ENCODE results near the gene CD209.

CD209 gene

GRCh38 chr19:7691497-7691896, 55.8 kb downstream of the CD209 start:
- no peaks in the 10 kb centered on the region for H3K9me3 ChIP-seq (ENCODE audit: control insufficient read depth in 5 of 5, low read length in 5 of 5)
- no peak overlapping the region for H3K4me3 ChIP-seq (ENCODE audit: low read depth in 1 of 5, low read length in 5 of 5)
- no peak overlapping the region for H3K9ac ChIP-seq (ENCODE audit: low read length in 5 of 5)
- no peaks in the 10 kb centered on the region for H3K36me3 ChIP-seq (ENCODE audit: control insufficient read depth in 5 of 5, insufficient read depth in 5 of 5, low read length in 5 of 5)
- H3K4me1 ChIP-seq (ENCODE audit: control insufficient read depth in 5 of 5, insufficient read depth in 5 of 5, low read length in 5 of 5) = peaks cover 0 to 4% (median 0%) of the 10 kb centered on the region in 5 donors
- peaks cover 0 to 22% (median 11%) of the 10 kb centered on the region in 5 donors for H3K27me3 ChIP-seq (ENCODE audit: control insufficient read depth in 5 of 5, insufficient read depth in 4 of 5, low read length in 5 of 5)
- H3K27ac ChIP-seq (ENCODE audit: low read depth, low read length) = no peak overlapping the region

- H3K36me3 ChIP-seq (ENCODE audit: control insufficient read depth in 5 of 5, insufficient read depth in 5 of 5, low read length in 5 of 5) = no peaks in the 10 kb centered on the region
- H3K9me3 ChIP-seq (ENCODE audit: control insufficient read depth in 5 of 5, low read length in 5 of 5) = no peaks in the 10 kb centered on the region
- peaks cover 0 to 4% (median 0%) of the 10 kb centered on the region in 5 donors for H3K4me1 ChIP-seq (ENCODE audit: control insufficient read depth in 5 of 5, insufficient read depth in 5 of 5, low read length in 5 of 5)
- H3K27ac ChIP-seq (ENCODE audit: low read depth, low read length) = no peak overlapping the region
- H3K9ac ChIP-seq (ENCODE audit: low read length in 5 of 5) = no peak overlapping the region
- H3K27me3 ChIP-seq (ENCODE audit: control insufficient read depth in 5 of 5, insufficient read depth in 4 of 5, low read length in 5 of 5) = peaks cover 0 to 22% (median 11%) of the 10 kb centered on the region in 5 donors
- H3K4me3 ChIP-seq (ENCODE audit: low read depth in 1 of 5, low read length in 5 of 5) = no peak overlapping the region
Measured at GRCh38 chr19:7690779-7691258, 56.5 kb downstream of the CD209 start.

All from subcutaneous abdominal adipose tissue (tissue), 5 donors.